ENCODE measurements around the gene ERCC3.
"Not testable (repeated sequence)": the region's sequence is repeated elsewhere in the genome, so short reads cannot be mapped to it uniquely, and the experiment has no call there.

The ERCC3 gene

GRCh38 chr2:127225186-127225960 is 68.6 kb downstream of the ERCC3 start:
- DNase-seq (ENCODE audit: low spot score) = no peak

- DNase-seq (ENCODE audit: low spot score) = not testable (repeated sequence)
These were observed 69.8 kb downstream of the ERCC3 start for GRCh38 chr2:127224135-127224534.

GRCh38 chr2:127220768-127221527 is 73.0 kb downstream of the ERCC3 start:
- no peak for DNase-seq (ENCODE audit: low spot score)

GRCh38 chr2:127220102-127220767 is 73.7 kb downstream of the ERCC3 start, which contains the start of gene CYP27C1:
Gene CYP27C1, minus strand, starts transcription at chr2:127220299. Its CDS starts 29 bp downstream, at chr2:127220270.
- no peak for DNase-seq (ENCODE audit: low spot score)

- DNase-seq (ENCODE audit: low spot score) = peak; percentile 77
These were observed 74.5 kb downstream of the ERCC3 start for GRCh38 chr2:127219171-127220070.

GRCh38 chr2:127218812-127219170 is 75.2 kb downstream of the ERCC3 start:
- DNase-seq (ENCODE audit: low spot score) = no peak

GRCh38 chr2:127217470-127218325 is 76.2 kb downstream of the ERCC3 start:
- DNase-seq (ENCODE audit: low spot score) = no peak

GRCh38 chr2:127216593-127216992 is 77.4 kb downstream of the ERCC3 start:
- DNase-seq (ENCODE audit: low spot score) = no peak

GRCh38 chr2:127216095-127216494 is 77.8 kb downstream of the ERCC3 start:
- DNase-seq (ENCODE audit: low spot score) = no peak

- DNase-seq (ENCODE audit: low spot score) = not testable (repeated sequence)
These were observed 79.7 kb downstream of the ERCC3 start for GRCh38 chr2:127214201-127214600.

- no peak for DNase-seq (ENCODE audit: low spot score)
These were observed 85.6 kb downstream of the ERCC3 start for GRCh38 chr2:127208313-127208712.

All from left forelimb (tissue), 1 donor.